Vagina (tissue), 2 donors: Measurements from ENCODE around the gene C9orf72. TPM values are rescaled to one million over a fixed set of nuclear protein-coding genes. Genes with fewer than 3 reads are reported as not detected.
A peak's percentile ranks its signal among the peaks of the same experiment; 100 is the strongest.

Source experiments
- DNase-seq, 2 donors: peaks; one replicate each; pipeline ENCODE4 v3.0.0-alpha.2; 2017; ENCODE audit errors: extremely low spot score in 2 of 2
- H3K27ac ChIP-seq: fragments of 200-600 bp; sonication (generic); one replicate; pipeline ENCODE4 v1.5.1; 2019
- H3K27me3 ChIP-seq: fragments of 200-600 bp; sonication (generic); one replicate; pipeline ENCODE4 v1.5.1; 2019
- H3K36me3 ChIP-seq, 2 donors: fragments of 200-600 bp; sonication (generic); one replicate each; pipeline ENCODE4 v1.5.1; 2017 to 2019
- H3K4me1 ChIP-seq: fragments of 200-600 bp; sonication (generic); one replicate; pipeline ENCODE4 v1.5.1; 2019
- H3K4me3 ChIP-seq, 2 donors: fragments of 200-600 bp; sonication (generic); 1 replicate in 1 of 2; 2 replicates in 1 of 2; pipeline ENCODE4 v1.5.1; 2016 to 2019
- H3K9me3 ChIP-seq: fragments of 200-600 bp; sonication (generic); one replicate; pipeline ENCODE4 v1.5.1; 2019
- POLR2A ChIP-seq, 2 donors: fragments of 450-650 bp; IDR thresholded peaks; one replicate each; pipeline ENCODE4 v1.6.1; 2017; ENCODE audit warnings: antibody characterized with exemption in 2 of 2, mild to moderate bottlenecking in 2 of 2, moderate library complexity in 2 of 2
- POLR2AphosphoS5 ChIP-seq, 2 donors: sonication (generic); formaldehyde crosslinking; IDR thresholded peaks; one replicate each; pipeline ENCODE4 v1.9.0; 2017; ENCODE audit warnings: antibody characterized with exemption in 2 of 2, mild to moderate bottlenecking in 2 of 2, low read depth in 1 of 2; ENCODE audit not compliant: insufficient read depth in 1 of 2
- intact Hi-C: fragments of 100-400 bp; cut with DNase I; formaldehyde crosslinking; loops from one replicate; pipeline ENCODE4 v1.15.1; 2023
- total RNA-seq: library from RNA; depleted of rRNA; stranded (reverse); fragments of >200 nt; gene quantifications from one replicate; pipeline ENCODE4 v1.2.3, GENCODE V29; 2016
- TF ChIP-seq, protein P1 (sequence below), 3 experiments: fragments of 450-650 bp in 2 of 3; fragments of 200-600 bp in 1 of 3; sonication (generic) in 1 of 3; IDR thresholded peaks; one replicate each; pipeline ENCODE4 v1.5.1; 2017 to 2019; ENCODE audit warnings: antibody characterized with exemption in 3 of 3, mild to moderate bottlenecking in 2 of 3, moderate library complexity in 2 of 3

The C9orf72 gene
- total RNA-seq, 1 donor from 2014 or later: 18.7 TPM

- no peak for TF ChIP-seq POLR2AphosphoS5 (IDR thresholded peaks at IDR 0.05; ENCODE audit: insufficient read depth in 1 of 2, low read depth in 1 of 2)
- TF ChIP-seq, protein P1, sequence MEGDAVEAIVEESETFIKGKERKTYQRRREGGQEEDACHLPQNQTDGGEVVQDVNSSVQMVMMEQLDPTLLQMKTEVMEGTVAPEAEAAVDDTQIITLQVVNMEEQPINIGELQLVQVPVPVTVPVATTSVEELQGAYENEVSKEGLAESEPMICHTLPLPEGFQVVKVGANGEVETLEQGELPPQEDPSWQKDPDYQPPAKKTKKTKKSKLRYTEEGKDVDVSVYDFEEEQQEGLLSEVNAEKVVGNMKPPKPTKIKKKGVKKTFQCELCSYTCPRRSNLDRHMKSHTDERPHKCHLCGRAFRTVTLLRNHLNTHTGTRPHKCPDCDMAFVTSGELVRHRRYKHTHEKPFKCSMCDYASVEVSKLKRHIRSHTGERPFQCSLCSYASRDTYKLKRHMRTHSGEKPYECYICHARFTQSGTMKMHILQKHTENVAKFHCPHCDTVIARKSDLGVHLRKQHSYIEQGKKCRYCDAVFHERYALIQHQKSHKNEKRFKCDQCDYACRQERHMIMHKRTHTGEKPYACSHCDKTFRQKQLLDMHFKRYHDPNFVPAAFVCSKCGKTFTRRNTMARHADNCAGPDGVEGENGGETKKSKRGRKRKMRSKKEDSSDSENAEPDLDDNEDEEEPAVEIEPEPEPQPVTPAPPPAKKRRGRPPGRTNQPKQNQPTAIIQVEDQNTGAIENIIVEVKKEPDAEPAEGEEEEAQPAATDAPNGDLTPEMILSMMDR (IDR thresholded peaks at IDR 0.05): no peak
- no peak for TF ChIP-seq POLR2A (IDR thresholded peaks at IDR 0.05)
- intact Hi-C loops: no loop called here
- no peaks in the 10 kb centered on the region for H3K9me3 ChIP-seq
- no peaks in the 10 kb centered on the region for H3K27me3 ChIP-seq
- DNase-seq: no peak
- peak overlapping the region; percentile 93 for H3K27ac ChIP-seq
- no peaks in the 10 kb centered on the region for H3K36me3 ChIP-seq
- peaks cover 50% of the 10 kb centered on the region for H3K4me1 ChIP-seq
- H3K4me3 ChIP-seq: peak overlapping the region; percentile 65 to 93
Observed at GRCh38 chr9:27528886-27529315, 44.4 kb downstream of the C9orf72 start.

DNA sequence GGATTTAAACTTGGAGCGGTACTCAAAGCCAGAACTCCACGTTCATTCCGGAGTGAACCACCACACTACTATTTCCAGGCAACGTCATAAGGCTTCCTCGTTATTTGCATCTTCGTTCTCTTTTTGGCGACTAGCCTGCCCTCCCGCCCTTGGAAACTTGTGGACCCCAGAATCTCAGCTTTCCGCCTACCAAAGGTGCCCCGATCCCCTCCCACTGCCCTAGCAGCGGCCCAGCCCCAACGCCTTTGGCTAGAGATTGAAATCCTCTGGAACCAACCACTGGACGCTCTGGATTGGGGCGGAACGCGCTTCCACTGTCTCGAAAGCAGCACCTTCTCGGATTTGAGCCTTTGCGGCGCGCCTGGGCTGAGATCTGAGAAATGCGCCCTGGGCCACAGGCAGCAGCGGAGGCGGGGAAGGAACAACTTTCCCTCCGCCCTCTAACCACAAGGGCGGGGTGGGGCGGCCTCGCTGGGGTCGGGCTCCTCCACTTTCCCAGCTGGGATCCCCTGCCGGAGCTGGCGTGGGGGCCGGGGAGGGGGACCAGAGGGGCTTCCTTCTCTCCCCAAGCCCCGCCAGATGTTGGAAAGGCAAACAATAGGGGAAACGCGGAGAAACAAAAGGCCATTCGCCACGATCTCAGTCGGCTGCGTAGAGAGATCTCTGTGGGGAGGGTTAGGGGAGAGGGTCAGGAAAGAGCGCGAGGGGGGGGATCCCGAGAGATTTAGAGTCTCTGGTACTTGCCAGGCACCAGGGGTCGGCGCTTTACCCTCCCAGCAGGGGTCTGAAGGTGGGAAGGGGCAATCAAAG is 45.0 kb downstream of the C9orf72 start:
- Histone ChIP-seq H3K27ac (peak overlapping the region; percentile 93), H3K27me3 (no peaks in the 10 kb centered on the region), H3K4me1 (peaks cover 44% of the 10 kb centered on the region), H3K9me3 (no peaks in the 10 kb centered on the region), H3K36me3 (no peaks in the 10 kb centered on the region), H3K4me3 (peak overlapping the region; percentile 65 to 93)
- TF ChIP-seq POLR2AphosphoS5 (IDR thresholded peaks at IDR 0.05; ENCODE audit: insufficient read depth in 1 of 2, low read depth in 1 of 2): peak; percentile 29 to 88
- no peak for TF ChIP-seq POLR2A (IDR thresholded peaks at IDR 0.05)
- intact Hi-C loops: no loop called here
- DNase-seq: no peak

DNA sequence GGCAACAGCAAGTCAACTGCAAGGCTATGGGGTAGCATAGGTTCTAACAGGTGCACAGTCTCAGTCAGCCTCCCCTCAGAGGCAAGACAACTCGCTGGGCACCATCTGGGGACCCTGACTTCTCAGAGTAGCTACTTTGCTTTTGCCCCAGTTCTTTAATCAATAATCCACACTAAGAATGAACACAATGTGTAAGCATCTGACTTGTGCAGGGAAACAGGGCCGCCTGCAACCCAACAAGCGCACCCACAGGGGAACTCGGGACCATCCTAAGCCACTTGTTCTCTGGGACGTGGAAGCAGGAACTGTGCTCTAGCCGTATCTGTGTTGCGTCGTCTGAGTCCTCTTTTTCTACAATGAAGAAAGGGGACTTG is 45.6 kb downstream of the C9orf72 start:
- H3K36me3 ChIP-seq: no peaks in the 10 kb centered on the region
- intact Hi-C loops: no loop called here
- peak overlapping the region; percentile 65 to 93 for H3K4me3 ChIP-seq
- peak overlapping the region; percentile 93 for H3K27ac ChIP-seq
- H3K27me3 ChIP-seq: no peaks in the 10 kb centered on the region
- peaks cover 39% of the 10 kb centered on the region for H3K4me1 ChIP-seq
- H3K9me3 ChIP-seq: no peaks in the 10 kb centered on the region
- no peak for TF ChIP-seq POLR2A (IDR thresholded peaks at IDR 0.05)
- no peak for DNase-seq

- Histone ChIP-seq H3K36me3 (no peaks in the 10 kb centered on the region), H3K27me3 (no peaks in the 10 kb centered on the region), H3K4me3 (no peak within 1 kb of the TSS), H3K27ac (no peak within 1 kb of the TSS), H3K9me3 (no peaks in the 10 kb centered on the region), H3K4me1 (peaks cover 34% of the 10 kb centered on the region)
- intact Hi-C loops: no loop called here
- TF ChIP-seq, protein P1 (IDR thresholded peaks at IDR 0.05): no peak
- TF ChIP-seq POLR2AphosphoS5 (IDR thresholded peaks at IDR 0.05; ENCODE audit: insufficient read depth in 1 of 2, low read depth in 1 of 2) (no peak), POLR2A (IDR thresholded peaks at IDR 0.05) (no peak)
- DNase-seq: no peak
Observed at GRCh38 chr9:27524236-27524635, 49.0 kb downstream of the C9orf72 start, which contains the start of gene IFNK. TSS of gene IFNK (plus strand) at chr9:27524290. CDS start at chr9:27524337, 47 bp downstream.

DNA sequence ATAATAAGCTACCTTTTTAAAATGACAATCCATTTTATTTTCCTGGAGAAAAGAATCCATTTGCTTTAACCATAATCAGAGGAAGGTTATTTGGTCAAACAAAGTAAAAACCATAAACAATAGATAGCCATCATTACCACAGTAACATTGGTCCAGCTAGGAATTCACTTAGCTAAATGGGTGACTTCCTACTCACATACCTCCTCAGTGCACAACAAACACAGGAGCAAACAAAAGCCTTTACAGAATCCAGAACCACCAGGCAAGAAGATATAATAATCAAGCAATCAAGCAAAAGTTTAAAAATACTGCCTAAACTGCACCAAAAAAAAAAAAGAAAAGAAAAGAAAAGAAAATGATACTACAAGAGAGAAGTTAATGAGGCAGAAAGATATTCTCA is 50.1 kb downstream of the C9orf72 start:
- Histone ChIP-seq H3K36me3 (no peaks in the 10 kb centered on the region), H3K4me1 (peaks cover 33% of the 10 kb centered on the region), H3K4me3 (no peak overlapping the region), H3K9me3 (no peaks in the 10 kb centered on the region), H3K27ac (no peak overlapping the region), H3K27me3 (no peaks in the 10 kb centered on the region)
- intact Hi-C loops: no loop called here
- no peak for TF ChIP-seq POLR2A (IDR thresholded peaks at IDR 0.05)
- no peak for TF ChIP-seq POLR2AphosphoS5 (IDR thresholded peaks at IDR 0.05; ENCODE audit: insufficient read depth in 1 of 2, low read depth in 1 of 2)
- TF ChIP-seq, protein P1 (IDR thresholded peaks at IDR 0.05): no peak
- DNase-seq: no peak

- DNase-seq: no peak
- TF ChIP-seq POLR2A (IDR thresholded peaks at IDR 0.05) (no peak), POLR2AphosphoS5 (IDR thresholded peaks at IDR 0.05; ENCODE audit: insufficient read depth in 1 of 2, low read depth in 1 of 2) (no peak)
- TF ChIP-seq, protein P1 (IDR thresholded peaks at IDR 0.05): no peak
- Histone ChIP-seq H3K27ac (no peak overlapping the region), H3K27me3 (no peaks in the 10 kb centered on the region), H3K4me1 (peaks cover 12% of the 10 kb centered on the region), H3K4me3 (no peak overlapping the region), H3K9me3 (no peaks in the 10 kb centered on the region), H3K36me3 (no peaks in the 10 kb centered on the region)
- intact Hi-C loops: no loop called here
Observed at GRCh38 chr9:27520986-27521385, 52.3 kb downstream of the C9orf72 start.
